HG02798 (cell line): ENCODE measurements around the gene CREG2.
"Not testable (repeated sequence)": the region's sequence is repeated elsewhere in the genome, so short reads cannot be mapped to it uniquely, and the experiment has no call there.

ENCODE experiments used
- ATAC-seq: cut with Tn5 transposase; IDR thresholded peaks from one replicate; pipeline ENCODE4 v1.9.1; 2021; ENCODE audit warnings: mild to moderate bottlenecking; ENCODE audit not compliant: unreplicated experiment, poor library complexity

The CREG2 gene

DNA sequence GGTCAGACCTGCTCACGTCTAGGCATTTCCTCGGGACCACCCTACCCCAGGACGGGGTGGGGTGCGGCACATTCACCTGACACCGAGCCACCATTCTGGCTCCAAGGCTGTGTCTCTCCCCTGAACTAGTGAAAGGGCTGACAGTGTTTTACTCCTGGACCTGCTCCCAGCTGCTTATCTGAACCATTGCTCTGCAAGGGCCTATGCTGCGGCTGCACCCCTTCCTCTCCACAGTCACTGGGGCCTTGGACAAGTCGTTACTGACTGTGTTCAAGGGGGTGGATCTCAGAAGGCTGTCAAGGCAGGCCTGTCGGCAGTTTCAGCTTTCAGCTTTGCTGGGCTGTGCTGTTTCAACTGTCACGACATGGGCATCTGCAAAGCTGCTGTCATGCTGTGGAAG is 11.7 kb downstream of the CREG2 start:
- ATAC-seq: no peak

- no peak for ATAC-seq
Observed at GRCh38 chr2:101374821-101375561, 12.3 kb downstream of the CREG2 start.

DNA sequence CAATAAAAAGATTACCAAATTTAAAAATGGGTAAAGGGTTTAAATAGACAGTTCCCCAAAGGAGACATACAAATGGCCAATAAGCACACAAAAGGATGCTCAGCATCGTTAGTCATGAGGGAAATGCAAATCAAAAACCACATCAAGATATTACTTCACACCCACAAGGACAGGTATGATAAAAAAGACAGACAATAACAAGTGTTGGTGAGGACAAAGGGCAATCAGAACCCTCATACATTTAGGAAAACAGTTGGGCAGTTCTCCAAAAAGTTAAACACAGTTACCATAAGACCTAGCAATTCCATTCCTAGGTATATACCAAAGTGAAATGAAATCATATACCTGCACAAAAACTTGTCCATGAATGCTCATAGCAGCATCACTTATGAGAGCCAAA is 14.5 kb downstream of the CREG2 start:
- no peak for ATAC-seq

DNA sequence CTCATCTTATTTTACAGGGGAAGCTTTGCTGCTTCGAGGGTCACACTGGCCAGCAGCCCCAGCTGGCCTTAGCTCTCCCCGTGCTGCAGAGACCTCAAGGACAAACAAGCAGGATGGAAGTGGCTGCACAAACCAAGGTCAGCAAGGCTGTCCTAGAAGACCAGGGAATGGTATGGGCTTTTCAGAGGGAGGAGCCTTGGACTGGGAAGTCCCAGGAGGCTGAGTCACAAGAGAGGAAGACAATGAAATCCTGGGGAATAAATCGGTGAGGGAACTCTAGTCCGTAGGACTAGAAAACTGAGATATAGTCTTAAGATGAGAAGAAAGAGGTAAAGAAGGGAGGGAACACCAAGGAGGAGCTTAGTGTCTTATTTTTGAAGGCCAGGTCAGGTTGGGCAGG is 15.7 kb downstream of the CREG2 start:
- ATAC-seq: no peak

DNA sequence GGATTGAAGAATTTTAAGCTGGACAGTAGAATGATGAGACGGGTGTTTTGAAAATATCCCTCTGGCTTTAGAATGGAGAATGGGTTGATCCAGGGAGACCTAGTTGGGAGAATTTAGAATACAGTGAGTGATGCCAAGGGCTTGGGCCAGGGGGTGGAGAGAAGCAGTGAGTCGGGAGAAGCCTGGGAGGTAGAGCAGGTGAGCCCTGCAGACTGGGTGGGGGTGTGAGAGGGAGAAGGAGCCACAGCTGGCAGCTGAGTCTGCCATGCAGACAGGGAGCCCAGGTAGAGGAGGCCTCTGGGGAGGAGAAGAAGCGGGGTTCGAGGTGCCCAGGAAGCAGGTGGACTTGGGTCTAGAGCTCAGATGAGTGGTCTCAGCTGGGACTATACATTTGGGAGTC is 18.2 kb downstream of the CREG2 start:
- no peak for ATAC-seq

GRCh38 chr2:101368376-101368775 is 18.9 kb downstream of the CREG2 start:
- no peak for ATAC-seq

DNA sequence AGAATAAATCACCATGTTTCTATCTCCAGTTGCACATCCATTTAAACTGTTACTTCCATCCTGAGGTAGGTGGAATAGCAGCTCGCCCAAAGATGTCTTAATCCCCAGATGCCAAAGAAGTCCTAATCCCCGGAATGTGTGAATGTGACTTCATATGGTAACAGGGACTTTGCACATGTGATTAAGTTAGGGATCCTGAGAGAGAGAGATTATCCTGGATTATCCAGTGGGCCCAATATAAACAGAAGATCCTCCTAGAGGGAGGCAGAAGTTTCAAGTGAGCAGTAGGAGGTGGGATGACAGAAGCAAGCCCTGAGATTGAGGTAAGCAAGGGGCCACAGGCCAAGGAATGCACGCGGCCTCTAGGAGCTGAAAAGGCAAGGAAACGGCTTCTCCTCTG is 19.8 kb downstream of the CREG2 start:
- no peak for ATAC-seq

GRCh38 chr2:101364878-101365277 is 22.4 kb downstream of the CREG2 start:
- ATAC-seq: no peak

DNA sequence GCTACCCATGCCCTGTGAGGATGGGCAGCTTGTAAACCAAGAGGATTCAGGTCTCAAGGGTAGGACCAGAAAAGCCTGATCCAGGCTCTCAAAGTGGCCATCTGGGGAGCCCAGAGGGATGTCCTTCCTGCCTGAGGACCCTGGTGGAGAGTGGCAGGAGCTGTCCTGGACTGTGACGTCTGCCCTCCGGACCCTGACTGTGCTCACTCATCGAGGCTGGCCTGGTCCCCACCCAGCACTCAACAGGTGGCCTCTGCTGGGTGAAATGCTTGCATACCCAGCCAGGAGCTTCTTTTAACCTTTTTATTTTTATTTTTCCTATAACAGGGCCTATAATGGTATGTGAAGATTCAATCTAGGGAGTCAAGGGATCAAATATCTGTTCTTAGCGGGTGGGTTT is 24.5 kb downstream of the CREG2 start:
- ATAC-seq: no peak

GRCh38 chr2:101362316-101362715 is 25.0 kb downstream of the CREG2 start:
- ATAC-seq: no peak

DNA sequence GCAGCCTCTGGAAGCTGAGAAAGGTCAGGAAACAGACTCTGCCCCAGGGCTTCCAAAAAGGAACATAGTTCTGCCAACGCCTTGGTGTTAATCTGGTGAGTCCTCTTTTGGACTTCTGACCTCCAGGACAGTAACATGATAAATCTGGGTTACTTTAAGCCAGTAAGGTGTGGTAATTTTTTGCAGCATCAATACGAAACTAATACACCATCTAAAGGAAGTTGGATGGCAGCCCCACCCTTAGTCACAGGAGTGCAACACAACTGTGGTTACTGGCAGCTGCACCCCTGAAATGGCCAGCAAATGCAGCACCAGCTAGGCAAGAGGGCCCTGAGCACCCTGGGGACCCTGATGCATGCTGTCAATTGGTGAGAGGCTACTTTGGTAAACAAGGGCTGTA is 25.8 kb downstream of the CREG2 start:
- no peak for ATAC-seq

GRCh38 chr2:101361121-101361520 is 26.2 kb downstream of the CREG2 start:
- no peak for ATAC-seq

DNA sequence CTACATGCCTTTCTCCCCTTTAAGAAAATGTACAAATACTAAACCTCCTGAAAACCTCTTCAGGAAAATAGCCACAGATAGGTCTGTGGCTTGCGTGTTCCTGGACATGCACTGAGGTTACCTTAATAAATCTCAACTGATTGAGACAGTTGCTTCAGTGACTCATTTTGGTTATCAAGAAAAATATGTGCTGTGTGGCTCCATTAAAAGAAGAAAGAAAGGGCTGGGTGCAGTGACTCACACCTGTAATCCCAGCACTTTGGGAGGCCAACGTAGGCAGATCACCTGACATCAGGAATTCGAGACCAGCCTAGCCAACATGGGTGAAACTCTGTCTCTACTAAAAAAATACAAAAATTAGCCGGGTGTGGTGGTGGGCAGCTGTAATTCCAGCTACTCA is 27.1 kb downstream of the CREG2 start:
- no peak for ATAC-seq

- ATAC-seq: no peak
Observed at GRCh38 chr2:101359410-101359954, 27.8 kb downstream of the CREG2 start.

- ATAC-seq: no peak
Observed at GRCh38 chr2:101357376-101357775, 29.9 kb downstream of the CREG2 start.

DNA sequence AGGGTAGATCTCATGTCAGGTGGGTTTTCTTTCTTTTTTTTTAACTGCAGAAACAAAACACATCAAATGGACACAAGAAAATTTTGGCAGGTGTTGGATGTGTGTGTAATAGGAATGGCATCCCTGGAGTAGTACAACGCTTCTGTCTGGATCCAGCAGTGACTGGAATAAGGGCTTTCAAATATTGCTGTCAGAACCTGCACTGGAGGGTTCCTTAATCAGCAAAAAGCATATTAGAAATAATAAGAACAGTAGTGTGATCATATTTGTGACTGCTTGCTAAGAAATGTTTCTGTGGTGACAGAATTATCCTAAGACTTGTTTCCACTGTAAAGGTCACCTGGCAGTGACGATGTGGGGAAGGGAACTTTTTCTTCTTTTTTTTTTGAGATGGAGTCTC is 30.8 kb downstream of the CREG2 start:
- no peak for ATAC-seq

GRCh38 chr2:101356055-101356454 is 31.2 kb downstream of the CREG2 start:
- ATAC-seq: no peak

DNA sequence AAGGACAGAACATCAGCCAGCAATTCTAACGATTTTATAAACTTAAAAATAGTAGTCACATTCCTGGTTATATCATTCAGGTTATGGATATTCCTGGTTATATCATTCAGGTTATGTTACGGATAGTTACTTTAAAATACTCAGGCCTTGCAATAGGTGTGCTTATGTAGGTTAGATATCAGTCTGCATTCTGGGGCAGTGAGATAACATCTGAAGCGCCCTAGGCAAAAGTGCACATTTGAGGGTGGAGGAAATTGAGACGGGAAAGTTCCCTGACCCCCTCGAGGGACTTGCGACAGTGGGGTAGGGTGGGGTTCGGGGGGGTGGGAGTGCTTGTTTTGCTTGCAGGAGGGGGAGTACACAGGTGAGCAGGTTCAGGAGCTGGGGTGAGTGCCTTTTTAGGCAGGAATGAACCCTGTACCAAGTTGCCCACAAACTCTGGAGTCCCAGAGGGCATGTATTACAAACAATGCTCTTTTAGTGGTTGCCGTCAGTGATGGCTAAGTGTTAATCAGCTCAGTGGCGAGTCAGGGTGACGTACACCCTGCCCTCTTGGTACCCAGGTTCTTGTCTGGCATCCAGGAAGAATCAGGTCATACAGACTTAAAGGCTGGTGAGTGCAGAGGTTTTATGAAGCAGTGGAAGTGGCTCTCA is 31.8 kb downstream of the CREG2 start:
- ATAC-seq: no peak

- no peak for ATAC-seq
Observed at GRCh38 chr2:101354420-101355311, 32.6 kb downstream of the CREG2 start.

DNA sequence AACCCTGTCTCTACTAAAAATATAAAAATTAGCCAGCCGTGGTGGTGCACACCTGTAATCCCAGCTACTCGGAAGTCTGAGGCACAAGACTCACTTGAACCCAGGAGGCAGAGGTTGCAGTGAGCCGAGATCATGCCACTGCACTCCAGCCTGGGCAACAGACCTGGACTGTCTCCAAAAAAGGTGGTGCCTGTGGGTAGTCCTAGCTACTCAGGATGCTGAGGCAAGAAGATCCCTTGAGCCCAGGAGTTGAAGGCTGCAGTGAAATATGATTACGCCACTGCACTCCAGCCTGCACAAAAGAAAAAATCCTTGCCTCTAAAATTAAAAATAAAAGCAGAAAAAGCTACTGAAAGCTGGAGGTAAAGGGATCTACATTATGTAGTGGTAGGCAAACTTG is 34.7 kb downstream of the CREG2 start:
- not testable (repeated sequence) for ATAC-seq

- no peak for ATAC-seq
Observed at GRCh38 chr2:101351207-101351606, 36.1 kb downstream of the CREG2 start.
